DMS79 treated with DMSO at 0.1 percent for 48 hours (cell line): Measurements from ENCODE around the gene SOCS1.

Experiments
- DNase-seq: peaks from one replicate; lab custom pipeline; 2025; lab: John Stamatoyannopoulos, UW

SOCS1 gene

DNA sequence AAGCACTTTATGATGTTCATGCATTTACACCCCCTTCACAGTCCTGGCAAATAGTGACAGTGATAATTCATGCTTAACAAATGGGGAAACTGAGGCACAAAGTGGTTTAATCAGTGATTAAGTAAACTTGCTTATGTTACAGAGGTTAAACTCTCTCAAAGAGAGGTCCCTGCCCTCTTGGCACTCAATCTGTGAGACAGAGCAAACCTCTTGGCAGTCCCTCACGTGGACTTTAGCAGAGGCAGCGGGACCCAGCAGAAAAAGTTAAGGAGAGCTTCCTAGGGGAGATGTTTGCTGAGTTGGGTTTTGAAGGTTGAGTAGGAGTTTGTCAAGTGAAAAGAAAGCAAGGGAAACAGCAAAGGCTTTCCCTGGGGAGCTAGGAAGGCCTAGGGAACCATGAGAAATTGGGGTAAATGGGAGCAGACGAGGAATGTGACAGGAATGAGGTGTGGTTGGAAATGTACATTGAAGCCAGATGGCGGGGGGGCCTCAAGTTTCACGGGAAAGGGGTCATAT is 10.7 kb downstream of the SOCS1 start:
- DNase-seq = no peak

DNA sequence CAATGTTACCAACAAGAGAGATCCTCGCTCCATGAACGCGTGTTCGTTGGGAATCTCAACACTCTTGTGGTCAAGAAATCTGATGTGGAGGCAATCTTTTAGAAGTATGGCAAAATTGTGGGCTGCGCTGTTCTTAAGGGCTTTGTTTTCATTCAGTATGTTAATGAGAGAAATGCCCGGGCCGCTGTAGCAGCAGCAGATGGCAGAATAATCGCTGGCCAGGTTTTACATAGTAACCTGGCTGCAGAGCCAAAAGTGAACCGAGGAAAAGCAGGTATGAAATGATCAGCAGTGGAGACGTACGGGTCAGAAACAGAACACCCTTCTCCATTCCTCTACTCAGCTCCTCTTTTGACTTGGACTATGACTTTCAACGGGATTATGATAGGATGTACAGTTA is 13.3 kb downstream of the SOCS1 start:
- DNase-seq = no peak

DNA sequence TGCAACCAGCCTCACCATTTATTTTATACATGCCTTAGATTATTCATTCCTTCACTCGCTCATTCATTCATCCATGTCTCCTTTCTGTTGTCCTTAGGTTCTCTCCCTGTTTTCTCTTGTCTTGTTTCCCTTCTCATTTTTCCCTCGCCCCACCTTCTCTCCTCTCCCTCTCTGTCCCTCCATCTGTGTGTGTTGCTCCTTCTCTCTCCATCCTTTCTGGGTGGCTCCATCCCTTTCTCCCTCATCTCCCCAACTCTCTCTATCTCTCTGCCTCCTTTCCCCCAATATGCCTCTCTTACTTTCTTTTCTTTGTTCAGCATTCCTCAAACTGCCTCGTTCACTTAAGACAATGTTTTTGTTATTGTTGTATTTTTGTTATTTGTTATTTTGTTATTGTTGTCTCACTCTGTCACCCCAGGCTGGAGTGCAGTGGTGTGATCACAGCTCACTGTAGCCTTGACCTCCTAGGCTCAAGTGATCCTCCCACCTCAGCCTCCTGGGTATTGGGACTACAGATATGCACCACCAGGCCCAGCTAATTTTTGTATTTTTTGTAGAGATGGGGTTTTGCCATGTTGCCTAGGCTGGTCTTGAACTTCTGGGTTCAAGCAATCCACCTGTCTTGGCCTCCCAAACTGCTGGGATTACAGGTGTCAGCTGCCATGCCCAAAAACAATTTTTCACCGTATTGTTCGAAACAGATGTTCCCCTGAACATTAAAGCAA is 14.4 kb downstream of the SOCS1 start:
- no peak for DNase-seq

DNA sequence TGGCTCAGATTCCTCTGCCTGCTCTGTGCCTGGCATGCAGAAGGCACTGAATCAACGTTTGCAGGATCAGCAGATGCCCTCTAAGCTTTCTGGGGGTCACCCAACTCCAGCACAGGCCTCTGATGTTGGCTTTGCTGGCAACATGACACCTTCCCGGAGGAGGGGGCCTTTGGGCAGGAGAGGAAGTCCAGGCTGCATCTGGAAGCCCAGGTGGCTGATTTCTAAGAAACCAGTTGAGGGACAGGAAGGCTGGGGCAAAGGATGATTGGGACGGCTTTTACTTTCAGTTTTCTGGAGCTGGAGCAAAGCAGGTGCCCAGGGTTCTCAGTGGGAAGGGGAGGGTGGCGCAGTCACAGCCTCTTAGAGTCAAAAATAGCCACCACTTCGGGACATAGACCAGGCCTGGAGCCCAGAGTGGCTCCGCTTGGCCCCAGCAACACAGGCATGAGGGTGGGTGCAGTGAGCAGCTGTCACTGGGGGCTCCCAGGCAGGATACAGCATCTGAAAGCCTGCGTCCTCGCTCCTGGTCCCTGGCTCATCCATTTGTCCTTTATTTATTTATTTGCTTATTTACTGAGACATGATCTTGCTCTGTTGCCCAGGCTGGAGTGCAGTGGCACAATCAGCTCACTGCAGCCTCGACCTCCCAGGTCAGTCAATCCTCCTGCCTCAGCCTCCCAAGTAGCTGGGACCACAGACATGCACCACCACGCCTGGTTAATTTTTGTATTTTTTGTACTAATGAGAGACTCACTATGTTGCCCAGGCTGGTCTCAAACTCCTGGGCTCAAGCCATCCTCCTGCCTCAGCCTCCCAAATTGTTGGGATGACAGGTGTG is 15.1 kb downstream of the SOCS1 start:
- no peak for DNase-seq

DNA sequence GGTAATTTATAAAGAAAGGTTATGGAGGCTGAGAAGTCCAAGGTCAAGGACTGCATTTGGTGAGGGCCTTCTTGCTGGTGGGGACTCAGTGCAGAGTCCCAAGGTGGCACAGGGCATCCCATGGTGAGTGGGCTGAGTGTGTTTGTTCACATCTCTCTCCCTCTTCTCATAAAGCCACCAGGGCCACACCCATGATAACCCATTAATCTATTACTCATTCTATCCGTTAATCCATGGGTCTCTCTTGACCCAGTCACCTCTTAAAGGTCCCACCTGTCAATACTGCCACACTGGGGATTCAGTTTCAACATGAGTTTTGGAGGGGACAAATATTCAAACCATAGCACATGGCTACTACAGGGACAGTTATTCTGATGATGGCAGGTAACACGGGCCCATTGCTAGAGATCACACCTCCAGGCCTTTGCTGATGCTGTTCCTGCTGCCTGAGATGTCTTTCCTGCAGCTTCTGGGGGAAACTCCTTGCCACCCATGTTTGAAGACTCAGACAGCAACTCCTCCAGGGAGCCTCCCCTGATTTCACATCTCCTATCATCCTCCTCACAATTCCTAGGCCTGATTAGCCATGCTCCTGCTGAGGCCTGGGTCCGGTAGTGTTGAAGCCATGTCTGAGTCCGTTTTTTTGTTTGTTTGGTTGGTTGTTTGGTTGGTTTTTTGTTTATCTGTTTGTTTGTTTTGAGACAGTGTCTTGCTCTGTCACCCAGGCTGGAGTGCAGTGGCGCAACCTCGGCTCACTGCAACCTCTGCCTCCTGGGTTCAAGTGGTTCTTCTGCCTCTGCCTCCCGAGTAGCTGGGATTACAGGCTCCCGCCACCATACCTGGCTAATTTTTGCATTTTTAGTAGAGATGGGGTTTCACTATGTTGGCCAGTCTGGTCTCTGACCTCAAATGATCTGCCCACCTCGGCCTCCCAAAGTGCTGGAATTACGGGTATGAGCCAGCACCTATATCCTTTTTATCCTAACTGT is 16.1 kb downstream of the SOCS1 start:
- DNase-seq = no peak

DNA sequence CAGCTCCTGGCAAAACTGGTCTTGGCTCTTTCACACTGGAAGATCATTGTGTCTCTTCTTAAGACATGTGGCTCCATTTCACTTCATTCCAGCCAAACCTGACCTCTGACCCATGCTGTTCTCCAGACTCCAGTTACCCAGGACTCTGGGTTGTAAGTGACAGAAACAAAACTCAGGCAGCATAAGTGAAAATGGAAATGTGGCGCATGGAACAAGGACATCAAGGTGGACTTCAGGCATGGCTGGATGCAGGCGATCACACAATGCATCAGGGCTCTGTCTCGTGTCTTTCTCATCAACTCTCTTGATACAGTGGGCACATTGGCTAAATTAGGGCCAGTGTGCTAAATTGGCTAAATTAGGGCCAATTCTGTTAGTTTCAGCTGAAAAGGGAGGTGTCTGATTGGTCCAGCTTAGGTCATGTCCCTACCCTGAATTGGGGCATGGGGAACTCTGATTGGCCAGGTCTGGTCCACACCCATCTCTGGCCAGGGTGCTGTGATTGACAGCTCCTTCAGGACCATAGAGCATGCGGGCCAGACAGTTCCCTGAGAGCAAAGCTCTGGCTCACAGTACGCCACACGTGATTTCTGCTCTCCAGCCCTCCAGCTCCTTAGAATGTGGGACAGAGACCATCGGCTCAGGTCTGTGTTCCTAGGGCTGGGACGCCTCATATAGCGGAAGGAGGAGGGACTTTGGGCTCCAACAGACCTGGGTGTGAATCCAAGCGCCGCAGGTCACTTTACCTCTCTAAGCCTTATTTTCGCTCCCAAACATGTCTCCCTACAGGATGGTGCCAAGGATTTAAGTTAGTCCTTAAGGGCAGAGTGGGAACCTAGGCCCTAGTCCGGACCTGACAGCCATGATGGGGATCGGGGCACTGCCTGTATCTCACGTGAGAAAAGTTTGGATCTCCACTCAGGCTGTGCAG is 17.5 kb downstream of the SOCS1 start:
- DNase-seq = no peak

DNA sequence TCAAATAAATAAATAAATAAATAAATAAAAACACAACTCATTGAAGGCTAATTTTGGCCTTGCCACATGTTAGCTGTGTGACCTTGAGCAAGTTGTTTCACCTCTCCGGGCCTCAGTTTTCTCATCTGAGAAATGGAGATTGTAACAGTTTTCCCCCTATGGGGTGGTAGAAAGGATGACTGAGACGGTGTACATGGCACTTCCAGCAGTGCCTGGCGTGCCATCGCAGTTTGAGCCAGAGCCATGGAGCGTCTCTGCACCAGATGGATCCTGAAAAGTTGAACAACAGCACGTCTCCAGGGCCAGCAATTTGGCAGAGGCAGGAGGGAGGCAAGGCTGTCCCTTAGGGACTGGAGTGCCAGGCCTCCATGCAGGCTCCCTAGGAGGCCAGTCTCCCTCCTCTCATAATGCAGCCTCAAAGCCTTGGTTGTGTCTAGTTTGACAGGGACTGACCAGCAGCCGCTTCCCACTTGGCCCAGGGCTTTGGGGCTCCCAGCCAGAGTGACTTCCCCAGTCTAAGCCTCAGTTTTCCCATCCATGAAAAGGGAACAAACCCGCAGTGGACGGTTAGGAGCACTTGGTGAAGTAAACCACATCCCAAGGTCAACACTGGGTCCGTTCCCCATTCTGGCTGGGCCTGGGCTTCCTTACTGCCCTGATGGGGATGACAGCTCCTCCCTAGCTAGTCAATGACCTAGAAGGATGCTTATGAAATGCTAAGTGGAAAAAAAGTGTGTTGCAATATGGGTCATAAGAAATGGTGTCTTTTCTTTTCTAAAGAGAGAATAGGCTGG is 19.3 kb downstream of the SOCS1 start:
- no peak for DNase-seq

DNA sequence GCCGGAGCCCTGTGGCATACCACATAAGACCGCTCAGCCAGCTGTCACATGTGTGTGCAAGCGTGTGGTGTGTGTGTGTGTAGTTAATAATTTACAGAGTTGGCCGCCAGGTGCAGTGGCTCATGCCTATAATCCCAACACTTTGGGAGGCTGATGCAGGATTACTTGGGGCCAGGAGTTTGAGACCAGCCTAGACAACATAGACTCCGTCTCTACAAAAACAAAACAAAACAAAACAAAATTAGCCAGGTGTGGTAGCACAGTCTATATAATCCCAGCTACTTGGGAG is 20.4 kb downstream of the SOCS1 start:
- DNase-seq = no peak

DNA sequence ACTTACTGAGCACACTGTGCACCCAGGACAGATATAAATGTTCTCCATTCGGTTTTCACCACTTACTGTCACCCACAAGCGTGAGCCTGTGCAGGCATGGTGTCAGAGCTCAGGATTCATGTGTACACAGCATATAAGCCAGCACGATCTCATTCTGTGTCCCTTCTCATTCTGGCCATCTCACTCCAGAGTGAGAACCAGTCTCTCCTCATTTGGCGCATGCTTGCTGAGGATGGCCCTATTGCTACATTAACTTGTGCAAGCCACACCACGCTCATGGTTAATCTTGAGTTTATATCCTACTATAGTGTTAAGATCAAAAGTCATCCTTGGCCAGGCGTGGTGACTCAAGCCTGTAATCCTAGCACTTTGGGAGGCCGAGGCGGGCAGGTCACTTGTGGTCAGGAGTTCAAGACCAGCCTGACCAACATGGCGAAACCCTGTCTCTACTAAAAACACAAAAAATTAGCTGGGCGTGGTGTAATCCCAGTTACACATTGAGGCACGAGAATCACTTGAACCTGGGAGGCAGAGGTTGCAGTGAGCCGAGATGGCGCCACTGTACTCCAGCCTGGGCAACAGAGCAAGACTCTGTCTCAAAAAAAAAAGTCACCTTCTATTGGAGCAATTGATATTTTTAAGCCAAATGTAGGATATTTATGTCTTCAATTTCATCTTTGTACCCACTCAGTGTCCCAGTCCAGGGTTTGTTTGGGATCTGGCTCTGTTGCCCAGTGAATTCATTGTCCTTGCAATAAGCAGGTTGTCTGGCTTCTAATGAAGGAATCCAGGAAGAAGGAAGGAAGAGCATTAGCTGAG is 20.9 kb downstream of the SOCS1 start:
- no peak for DNase-seq

DNA sequence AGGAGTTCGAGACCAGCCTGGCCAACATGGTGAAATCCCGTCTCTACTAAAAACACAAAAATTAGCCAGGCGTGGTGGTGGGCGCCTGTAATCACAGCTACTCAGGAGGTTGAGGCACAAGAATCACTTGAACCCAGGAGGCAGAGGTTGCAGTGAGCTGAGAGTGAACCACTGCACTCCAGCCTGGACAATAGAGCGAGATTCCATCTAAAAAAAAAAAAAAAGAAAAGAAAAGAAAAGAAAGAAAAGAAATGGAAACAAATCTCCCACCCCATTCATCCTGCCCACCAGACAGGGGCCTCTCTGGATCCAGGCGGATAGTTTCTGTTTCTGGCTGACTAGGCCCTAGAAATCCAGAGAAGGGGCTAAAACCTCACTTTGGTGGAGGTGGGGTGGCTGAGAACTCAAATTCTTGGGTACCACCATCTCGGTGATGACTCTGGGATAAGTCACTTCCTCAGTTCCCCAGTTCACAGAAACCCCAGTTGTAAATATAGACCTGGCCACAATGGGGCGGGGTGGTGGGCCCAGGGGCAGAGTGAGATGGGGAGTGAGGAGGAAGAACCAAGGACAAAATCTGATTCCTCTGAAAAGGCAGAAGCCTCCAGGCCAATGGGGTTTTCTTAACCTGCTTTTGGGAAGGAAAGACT is 22.2 kb downstream of the SOCS1 start:
- DNase-seq = no peak

DNA sequence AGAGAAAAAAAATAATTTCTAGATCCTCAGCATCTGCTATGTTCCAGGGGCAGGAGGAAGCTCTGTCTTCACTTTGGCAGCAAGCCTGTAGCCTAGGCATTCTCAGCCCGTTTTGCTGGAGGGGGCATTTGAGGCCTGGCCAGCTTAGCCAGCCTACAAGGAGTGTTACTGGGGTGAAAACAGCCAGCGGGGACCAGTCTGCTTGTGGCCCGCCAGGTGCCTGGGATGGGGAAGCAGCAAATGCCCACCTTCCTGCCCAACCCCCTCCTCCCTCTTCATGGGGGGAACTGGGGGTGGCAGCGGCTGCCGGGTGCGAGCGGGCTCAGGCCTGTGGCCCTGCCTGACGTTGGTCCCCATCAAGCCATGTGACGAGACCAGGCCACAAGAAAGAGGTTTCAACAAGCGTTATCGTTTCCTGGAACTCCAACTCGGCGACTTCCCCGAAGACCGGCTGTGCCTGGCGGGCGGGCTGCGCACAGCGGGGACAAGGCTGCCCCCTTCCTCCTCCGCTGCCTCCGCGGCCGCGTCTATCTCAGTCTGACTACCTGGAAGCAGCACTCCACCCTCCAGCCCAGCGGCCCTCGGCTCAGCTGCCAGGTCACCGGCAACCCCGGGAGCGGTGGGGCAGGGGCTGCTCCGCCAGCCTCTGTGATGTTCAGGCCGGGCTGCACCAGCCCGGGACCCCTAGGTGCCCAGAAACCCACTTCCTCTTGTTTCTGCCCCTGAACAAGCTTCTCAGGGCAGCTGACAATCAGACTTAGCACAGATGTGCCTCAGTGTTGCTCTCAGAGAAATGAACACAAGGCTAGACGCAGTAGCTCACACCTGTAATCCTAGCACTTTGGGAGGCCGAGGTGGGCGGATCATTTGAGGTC is 22.9 kb downstream of the SOCS1 start:
- DNase-seq = no peak

DNA sequence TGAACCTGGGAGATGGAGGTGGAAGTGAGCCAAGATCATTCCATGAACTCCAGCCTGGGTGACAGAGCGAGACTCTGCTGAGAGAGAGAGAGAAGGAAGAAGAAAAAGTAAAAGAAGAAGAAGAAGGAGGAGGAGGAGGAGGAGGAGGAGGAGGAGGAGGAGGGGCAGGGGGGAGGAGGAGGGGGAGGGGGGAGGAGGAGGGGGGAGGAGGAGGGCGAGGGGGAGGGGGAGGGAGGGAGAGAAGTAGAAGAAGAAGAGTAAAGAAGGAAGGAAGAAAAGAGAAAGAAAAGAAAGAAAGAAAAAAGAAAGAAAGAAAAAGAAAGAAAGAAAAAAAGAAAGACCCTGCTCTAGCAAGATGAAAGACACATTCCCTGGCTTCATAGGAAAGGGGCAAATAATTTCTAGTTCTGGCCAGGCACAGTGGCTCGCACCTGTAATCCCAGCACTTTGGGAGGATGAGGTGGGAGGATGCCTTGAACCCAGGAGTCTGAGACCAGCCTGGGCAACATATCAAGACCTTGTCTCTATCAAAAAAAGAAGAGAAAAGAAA is 23.6 kb downstream of the SOCS1 start:
- no peak for DNase-seq

DNA sequence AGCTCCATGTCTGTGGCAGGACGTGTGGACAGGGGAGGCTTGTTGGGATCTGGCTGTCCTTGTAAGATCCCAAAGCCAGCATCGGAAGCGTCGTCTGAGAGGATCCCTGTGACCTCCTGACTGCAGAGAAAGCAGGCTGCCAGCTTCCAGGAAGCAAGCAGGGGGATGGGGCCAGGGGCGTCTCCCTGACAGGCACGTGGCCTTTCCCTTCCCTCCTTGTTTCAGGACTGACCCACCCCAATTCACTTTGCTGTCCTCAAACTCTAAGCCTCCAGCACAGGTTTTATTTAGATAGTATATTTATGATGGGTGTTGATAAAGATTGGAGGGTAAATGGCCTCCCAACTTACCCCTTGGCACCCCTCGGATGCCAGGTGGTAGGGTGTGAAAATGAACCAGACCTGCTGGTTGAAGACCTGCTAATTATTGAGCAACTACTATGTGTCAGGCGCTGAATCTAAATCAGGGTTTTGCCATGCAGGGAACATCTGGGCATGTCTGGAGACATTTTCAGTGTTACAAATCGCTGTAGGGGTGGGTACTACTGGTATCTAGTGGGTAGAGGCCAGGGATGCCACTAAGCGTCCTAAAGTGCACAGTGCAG is 24.5 kb downstream of the SOCS1 start:
- no peak for DNase-seq

DNA sequence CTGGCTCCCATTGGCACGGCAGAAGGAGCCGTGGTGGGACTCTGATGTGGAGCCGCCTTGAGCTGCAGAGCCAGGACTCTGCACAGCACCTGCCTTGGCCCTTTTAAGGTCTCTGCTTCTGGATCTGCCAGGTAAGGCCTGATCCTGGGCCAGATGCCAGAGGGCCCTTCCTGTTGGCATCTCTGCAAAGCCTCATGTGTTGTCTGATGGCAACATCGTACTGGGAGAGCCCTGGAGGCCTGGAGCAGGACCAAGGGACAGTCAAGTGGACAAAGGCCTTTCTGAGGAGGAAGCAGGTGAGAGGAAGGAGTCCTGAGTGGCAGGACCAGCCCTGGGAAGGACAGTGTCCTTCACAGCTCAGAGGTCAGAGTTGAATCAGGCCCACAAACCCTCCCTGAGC is 26.1 kb downstream of the SOCS1 start:
- no peak for DNase-seq

DNA sequence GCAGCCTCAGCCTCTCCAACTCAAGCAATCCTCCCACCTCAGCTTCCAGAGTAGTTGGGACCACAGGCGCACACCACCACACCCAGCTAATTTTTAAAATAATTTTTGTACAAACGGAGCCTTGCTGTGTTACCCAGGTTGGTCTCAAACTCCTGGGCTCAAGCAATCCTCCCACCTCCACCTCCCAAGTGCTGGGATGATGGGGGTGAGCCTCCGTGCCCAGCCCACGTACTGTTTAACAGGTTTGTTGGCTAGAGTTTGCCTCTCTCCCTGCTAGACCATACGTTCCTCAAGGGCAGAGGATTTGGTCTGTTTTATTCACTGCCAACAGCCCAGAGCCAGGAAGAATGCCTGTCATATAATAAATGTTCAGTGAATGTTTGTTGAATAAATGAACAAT is 26.6 kb downstream of the SOCS1 start:
- DNase-seq = no peak

DNA sequence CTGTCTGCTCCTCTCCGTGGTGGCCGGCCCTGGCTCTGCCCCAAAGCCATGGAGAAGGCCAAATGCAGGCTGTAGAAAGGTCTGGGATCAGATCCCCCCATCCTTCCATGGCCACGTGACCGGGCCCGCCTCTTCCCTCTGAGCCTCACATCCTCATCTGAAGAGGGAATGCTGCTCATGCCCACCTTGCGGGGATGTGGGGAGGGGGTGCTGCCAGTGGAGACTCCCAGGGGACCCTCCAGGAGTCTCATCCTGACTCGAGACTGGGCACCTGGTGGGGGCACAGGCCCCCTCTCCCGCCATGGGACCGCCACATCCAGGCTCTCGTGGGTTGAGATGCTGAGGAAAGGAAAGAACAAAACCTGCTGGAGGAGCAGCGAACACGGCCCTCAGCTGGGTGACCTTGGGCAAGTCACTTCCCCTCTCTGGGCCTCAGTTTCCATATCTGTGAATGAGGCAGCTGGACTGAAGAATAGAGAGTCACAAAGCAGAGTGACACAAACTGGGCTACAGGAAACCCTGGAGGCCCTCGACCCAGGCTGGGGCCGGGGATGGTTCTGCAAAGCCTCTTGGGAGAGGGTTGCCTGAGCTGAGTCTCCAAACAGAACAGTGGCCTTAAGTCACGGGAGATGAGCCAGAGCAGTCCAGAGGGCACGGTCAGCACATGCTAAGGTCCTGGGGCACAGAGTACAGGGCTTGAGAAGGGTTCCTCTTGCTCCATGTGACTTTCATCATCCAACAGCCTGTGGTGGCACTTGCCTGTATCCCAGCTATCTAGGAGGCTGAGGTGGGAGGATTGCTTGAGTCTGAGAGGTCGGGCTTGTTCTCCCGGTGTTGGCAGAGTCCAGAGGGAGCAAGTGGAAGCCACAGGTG is 30.1 kb downstream of the SOCS1 start:
- DNase-seq = no peak
